D341Med (cell line): Measurements from ENCODE around the gene ERICH2.

ENCODE experiments used
- DNase-seq: peaks from one replicate; pipeline ENCODE4 v3.0.0; 2012; ENCODE audit warnings: low spot score

ERICH2 gene

GRCh38 chr2:170817093-170818035 is 47.2 kb downstream of the ERICH2 start:
- DNase-seq = peak; percentile 52

- DNase-seq = peak; percentile 41
Measured at GRCh38 chr2:170818036-170818751, 48.0 kb downstream of the ERICH2 start.

GRCh38 chr2:170818752-170819470 is 48.7 kb downstream of the ERICH2 start:
- no peak for DNase-seq

GRCh38 chr2:170819680-170820664 is 49.8 kb downstream of the ERICH2 start:
- no peak for DNase-seq

GRCh38 chr2:170820757-170821530 is 50.8 kb downstream of the ERICH2 start:
- DNase-seq = no peak

- DNase-seq = no peak
Measured at GRCh38 chr2:170821531-170822289, 51.5 kb downstream of the ERICH2 start.

GRCh38 chr2:170822290-170823087 is 52.3 kb downstream of the ERICH2 start:
- DNase-seq = peak; percentile 72

- peak; percentile 73 for DNase-seq
Measured at GRCh38 chr2:170823088-170823897, 53.1 kb downstream of the ERICH2 start.

GRCh38 chr2:170823898-170824215 is 53.7 kb downstream of the ERICH2 start:
- DNase-seq = no peak

- DNase-seq = no peak
Measured at GRCh38 chr2:170824526-170825015, 54.4 kb downstream of the ERICH2 start.

GRCh38 chr2:170827841-170828532 is 57.8 kb downstream of the ERICH2 start:
- DNase-seq = no peak

- DNase-seq = no peak
Measured at GRCh38 chr2:170828533-170828916, 58.3 kb downstream of the ERICH2 start.

- DNase-seq = no peak
Measured at GRCh38 chr2:170829036-170829435, 58.9 kb downstream of the ERICH2 start.

GRCh38 chr2:170830166-170830565 is 60.0 kb downstream of the ERICH2 start:
- no peak for DNase-seq

- no peak for DNase-seq
Measured at GRCh38 chr2:170831115-170831514, 60.9 kb downstream of the ERICH2 start.

- no peak for DNase-seq
Measured at GRCh38 chr2:170836027-170836426, 65.8 kb downstream of the ERICH2 start.

GRCh38 chr2:170840717-170841210 is 70.6 kb downstream of the ERICH2 start:
- no peak for DNase-seq
